HL-60 (cell line): ENCODE data around the gene DIP2A.

Experiments used
- CTCF ChIP-seq: IDR thresholded peaks from one replicate; pipeline ENCODE4 v1.5.1; 2011; ENCODE audit warnings: low read length, control low read depth, inconsistent platforms; ENCODE audit not compliant: insufficient read depth
- POLR2AphosphoS5 ChIP-seq: IDR thresholded peaks from 2 replicates; pipeline ENCODE4 v1.6.1; 2012; ENCODE audit warnings: low read depth
- REST ChIP-seq: IDR thresholded peaks from 2 replicates; pipeline ENCODE4 v1.6.1; 2012; ENCODE audit warnings: low read depth; ENCODE audit not compliant: insufficient replicate concordance
- SPI1 ChIP-seq: IDR thresholded peaks from 2 replicates; pipeline ENCODE4 v1.6.1; 2012; ENCODE audit warnings: low read depth, mild to moderate bottlenecking, borderline replicate concordance

GRCh38 chr21:46486481-46487126 is 27.9 kb downstream of the DIP2A start:
- TF ChIP-seq CTCF (no peak), SPI1 (no peak), REST (no peak), POLR2AphosphoS5 (no peak)
